Activated naive CD4-positive, alpha-beta T cell (primary cell): Measurements from ENCODE around the gene AKIP1.

Source experiments
- DNase-seq, 4 experiments: peaks; one replicate each; lab custom pipeline; 2025; lab: John Stamatoyannopoulos, UW

The AKIP1 gene

DNA sequence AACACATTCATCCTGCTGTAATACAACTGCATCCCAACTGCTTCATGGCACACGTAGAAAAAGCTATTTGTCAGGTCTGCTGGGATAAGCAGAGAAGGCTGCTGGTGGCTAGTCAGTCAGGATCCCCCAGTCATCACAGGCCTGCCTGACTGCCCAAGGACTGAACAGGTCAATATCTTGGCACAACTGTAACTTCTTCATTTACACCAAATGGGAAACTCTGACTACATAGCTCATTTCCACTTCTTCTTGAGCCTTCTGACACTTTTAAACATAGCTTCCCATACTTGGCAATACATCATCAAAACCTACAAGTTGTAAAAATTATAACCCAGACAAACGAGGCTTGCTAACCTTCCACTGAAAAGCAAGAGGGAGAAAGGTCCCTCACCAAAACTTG is 50.4 kb downstream of the AKIP1 start:
- DNase-seq: no peak

DNA sequence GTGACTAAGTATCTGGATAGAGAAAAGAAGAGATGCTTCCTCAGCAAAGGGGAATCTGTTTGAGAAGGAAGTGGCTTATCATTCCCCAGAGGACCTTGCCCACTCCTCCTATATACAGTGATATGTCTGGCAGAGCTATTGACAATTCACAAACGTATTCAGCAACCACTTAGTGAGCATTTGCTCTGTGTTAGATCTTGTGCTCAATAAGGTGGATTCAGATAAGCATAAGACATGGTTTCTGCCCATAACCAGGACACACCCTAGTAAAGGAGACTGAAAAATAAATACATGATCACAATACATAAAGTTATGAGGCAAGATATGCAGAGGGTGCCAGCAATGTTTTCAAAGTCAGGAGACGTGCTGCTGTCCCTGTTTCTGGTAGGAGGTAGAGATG is 51.9 kb downstream of the AKIP1 start:
- no peak for DNase-seq

DNA sequence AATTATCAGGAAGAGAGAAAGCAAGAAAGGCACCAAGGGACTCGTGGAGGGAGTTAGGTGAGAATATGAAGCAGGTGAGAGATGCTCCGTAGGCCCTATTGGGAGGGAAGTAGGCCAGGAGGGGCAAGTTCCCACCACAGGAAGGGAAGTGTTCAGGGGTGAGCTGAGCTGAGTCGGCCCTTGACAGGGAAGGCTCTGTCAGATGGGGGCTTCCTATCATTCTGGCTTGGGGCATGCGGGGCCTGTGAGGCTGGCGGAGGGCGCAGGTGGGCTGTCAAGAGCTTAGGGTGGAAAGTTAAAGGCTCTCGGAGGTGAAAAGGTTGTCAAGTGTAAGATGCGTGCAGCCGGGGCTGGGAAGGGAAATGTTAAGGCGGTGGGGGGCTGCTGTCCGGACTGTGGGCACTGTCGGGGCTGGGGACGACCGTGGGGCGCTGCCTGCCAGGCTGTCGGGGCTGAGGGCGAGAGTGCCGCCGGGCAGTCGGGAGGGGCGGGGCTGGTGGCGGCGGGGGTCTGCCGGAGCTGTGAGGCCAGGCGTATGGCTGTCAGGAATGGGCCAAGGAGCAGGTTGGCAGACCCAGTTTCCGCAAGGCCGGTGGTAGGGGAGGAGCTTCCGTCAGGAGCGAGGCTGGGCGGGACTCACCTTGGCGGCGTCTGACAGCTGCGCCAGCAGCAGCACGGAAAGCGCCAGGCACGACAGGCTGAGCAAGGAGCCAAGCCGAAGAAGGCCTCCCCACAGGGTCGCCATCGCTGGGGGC is 52.8 kb downstream of the AKIP1 start:
- peak; percentile 34 to 67 (median 58) for DNase-seq

DNA sequence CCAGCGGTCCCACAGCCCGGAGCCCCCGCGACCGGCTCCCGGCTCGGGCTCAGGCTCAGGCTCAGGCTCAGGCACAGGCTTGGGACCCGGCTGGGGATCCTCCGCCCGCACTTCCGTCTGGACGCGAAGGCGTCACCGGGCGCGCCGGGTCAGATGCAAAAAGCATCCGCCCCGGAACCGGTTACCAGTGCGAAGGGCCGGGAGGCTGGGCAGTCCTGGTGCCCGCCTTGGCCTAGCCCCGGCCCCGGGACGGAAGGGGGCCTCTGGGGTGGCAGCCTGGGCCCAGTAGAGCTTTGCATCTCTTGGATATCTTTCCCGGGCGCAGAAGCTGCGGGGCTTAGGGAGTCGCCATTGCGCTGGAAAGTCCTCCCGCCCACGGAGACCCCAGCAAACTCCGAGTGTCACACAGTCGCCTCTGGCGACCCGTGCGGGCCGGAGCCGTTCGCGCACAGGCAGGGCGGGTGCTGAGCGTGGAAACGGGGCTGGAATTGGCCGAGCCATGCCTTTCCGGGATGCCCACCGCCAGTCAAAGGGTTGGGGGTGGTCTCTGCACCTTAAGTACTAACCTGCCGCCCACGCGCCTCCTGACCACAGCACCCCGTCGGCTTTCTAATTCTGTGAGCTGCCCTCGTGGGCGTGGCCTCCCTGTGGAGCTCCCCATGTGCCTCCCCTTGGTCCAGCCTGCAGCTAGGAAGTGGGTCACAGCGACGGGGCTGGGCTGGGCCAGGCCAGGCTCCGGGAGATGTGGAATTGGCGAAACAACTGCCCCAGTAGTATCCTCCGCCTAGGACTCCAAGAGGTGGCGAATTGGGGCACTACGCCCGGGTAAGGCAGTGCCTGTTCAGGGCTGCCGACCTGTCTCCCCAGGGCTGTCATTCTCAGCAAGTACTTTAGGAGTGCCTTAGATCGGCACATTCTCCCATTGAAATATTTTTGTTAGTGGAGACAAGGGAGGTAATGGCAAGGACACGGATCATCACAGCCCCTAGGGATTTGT is 53.6 kb downstream of the AKIP1 start, which contains the start of gene TMEM9B:
TMEM9B (minus strand) TSS at position 119 of the 997 bp plus-strand sequence. CDS start 129 bp downstream, outside the sequence.
- peak; percentile 34 to 67 (median 58) for DNase-seq

DNA sequence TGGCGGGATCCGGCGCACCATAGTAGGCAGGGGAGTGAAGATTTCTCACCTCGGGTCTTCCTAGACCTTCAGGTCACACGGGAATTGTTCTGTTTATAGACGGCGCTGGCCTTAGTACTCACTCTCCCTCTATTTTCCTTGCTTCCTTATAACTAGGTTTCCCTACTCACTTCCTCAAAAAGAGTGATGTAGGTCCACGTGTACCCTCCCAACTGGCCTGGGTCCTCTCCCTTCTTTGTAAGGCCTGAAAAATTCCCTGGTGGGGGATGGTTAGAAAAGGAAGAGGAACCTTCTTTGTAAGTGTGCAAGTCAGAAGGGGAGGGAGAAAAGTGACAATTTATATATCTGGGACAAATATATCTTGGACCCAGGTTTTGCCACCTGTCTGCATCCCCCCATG is 56.2 kb downstream of the AKIP1 start:
- DNase-seq: no peak
